ENCODE results near the gene CDKN1A. TPM values are rescaled to one million over a fixed set of nuclear protein-coding genes. Genes with fewer than 3 reads are reported as not detected.

CDKN1A gene
- total RNA-seq, 1 experiment from 2014 or later = 17.4 TPM

GRCh38 chr6:36666287-36666686 is 12.2 kb upstream of the CDKN1A start:
- WGBS (ENCODE audit: extremely low coverage, insufficient read length, low lambda C conversion rate) = no CpG with 5 or more reads among the region's 2 CpGs
- Histone ChIP-seq H3K4me1 (ENCODE audit: insufficient read depth, low read length) (peaks cover 7% of the 10 kb centered on the region; the same call in 1 of the 2 replicates), H4K5ac (ENCODE audit: insufficient read length, low read depth, low read length) (no peak overlapping the region), H3T11ph (ENCODE audit: low read length) (no peak overlapping the region), H3K79me2 (ENCODE audit: insufficient read depth, low read length) (no peaks in the 10 kb centered on the region), H3K79me1 (ENCODE audit: insufficient read depth, low read depth, low read length, poor library complexity, severe bottlenecking) (no peaks in the 10 kb centered on the region), H3K23ac (ENCODE audit: insufficient read length, low read depth, low read length) (no peak overlapping the region), H4K8ac (replicated peaks; ENCODE audit: insufficient read length, low read depth, low read length) (no peak overlapping the region), H4K91ac (ENCODE audit: insufficient read length, low read depth, low read length) (no peak overlapping the region), H2AFZ (ENCODE audit: low read length) (no peak overlapping the region), H3K9ac (ENCODE audit: extremely low read depth, insufficient read length, low read length) (no peak overlapping the region), H2AK5ac (ENCODE audit: insufficient read length, low read length) (no peak overlapping the region), H3K4ac (ENCODE audit: low read depth, low read length) (no peak overlapping the region), H3K27me3 (ENCODE audit: insufficient read depth, low read length) (no peaks in the 10 kb centered on the region), H3K18ac (ENCODE audit: insufficient read length, low read depth, low read length) (no peak overlapping the region), H3K23me2 (ENCODE audit: insufficient read length, low read depth, low read length, poor library complexity, severe bottlenecking) (no peaks in the 10 kb centered on the region), H3K4me2 (ENCODE audit: insufficient read depth, insufficient read length, low read length) (no peak overlapping the region), H3K56ac (ENCODE audit: insufficient read length, low read depth, low read length) (no peak overlapping the region), H3K9me3 (ENCODE audit: control insufficient read depth, low read depth, low read length) (no peaks in the 10 kb centered on the region), H3K14ac (ENCODE audit: insufficient read depth, low read length) (no peak overlapping the region), H2BK120ac (ENCODE audit: low read depth, low read length, poor library complexity, severe bottlenecking) (no peak overlapping the region), H2BK5ac (ENCODE audit: insufficient read length, low read length) (no peak overlapping the region), H4K20me1 (ENCODE audit: control insufficient read depth, insufficient read depth, insufficient read length) (no peaks in the 10 kb centered on the region), H2BK20ac (ENCODE audit: low read depth, low read length, poor library complexity, severe bottlenecking) (no peak overlapping the region), H2BK12ac (ENCODE audit: insufficient read length, low read depth, low read length) (no peak overlapping the region), H2BK15ac (ENCODE audit: low read depth, low read length) (no peak overlapping the region), H3K27ac (ENCODE audit: insufficient read length, low read depth, low read length) (no peak overlapping the region)
- no peak for TF ChIP-seq CTCF (conservative IDR thresholded peaks at IDR 0.05)
- no peaks in the 10 kb centered on the region for H3K36me3 Mint-ChIP-seq (ENCODE audit: insufficient read depth in 1 of 3, low read depth in 3 of 3)
- no peak overlapping the region for H3K4me3 Mint-ChIP-seq
- peaks cover 50 to 52% of the 10 kb centered on the region in 2 experiments for H3K4me1 Mint-ChIP-seq
- H3K27me3 Mint-ChIP-seq (ENCODE audit: low read depth) = no peaks in the 10 kb centered on the region; the same call in 1 of the 2 replicates
- DNase-seq = no peak
- H3K9me3 Mint-ChIP-seq = no peaks in the 10 kb centered on the region
- H3K27ac Mint-ChIP-seq = peak overlapping the region in 2 of 3 experiments; percentile 91; a peak in 3 of 7 replicates

Data from H9 (cell line).